Tibial nerve (tissue), 4 donors: ENCODE data around the gene LRBA. TPM values are rescaled to one million over a fixed set of nuclear protein-coding genes. Genes with fewer than 3 reads are reported as not detected.

Experiments used
- DNase-seq, 2 donors: peaks; one replicate each; pipeline ENCODE4 v3.0.0-alpha.2; 2019; ENCODE audit warnings: low spot score in 2 of 2
- H3K27ac ChIP-seq, 4 donors: fragments of 200-600 bp; sonication (generic) in 3 of 4; one replicate each; pipeline ENCODE4 v1.5.1; 2017 to 2019; ENCODE audit warnings: mild to moderate bottlenecking in 1 of 4
- H3K27me3 ChIP-seq, 2 donors: fragments of 200-600 bp; sonication (generic) in 1 of 2; one replicate each; pipeline versions ENCODE4 v1.5.1 to v1.6.0; 2017 to 2019
- H3K36me3 ChIP-seq, 3 donors: fragments of 200-600 bp; sonication (generic); one replicate each; pipeline ENCODE4 v1.5.1; 2018 to 2019
- H3K4me1 ChIP-seq, 4 donors: fragments of 200-600 bp; sonication (generic) in 3 of 4; one replicate each; pipeline ENCODE4 v1.5.1; 2017 to 2019
- H3K4me3 ChIP-seq, 4 donors: fragments of 200-600 bp; sonication (generic) in 3 of 4; one replicate each; pipeline ENCODE4 v1.5.1; 2017 to 2019; ENCODE audit warnings: mild to moderate bottlenecking in 1 of 4, moderate library complexity in 1 of 4
- H3K9me3 ChIP-seq, 4 donors: fragments of 200-600 bp; sonication (generic) in 3 of 4; one replicate each; pipeline ENCODE4 v1.5.1; 2017 to 2019
- EP300 ChIP-seq, 2 donors: sonication (generic); formaldehyde crosslinking; IDR thresholded peaks; one replicate each; pipeline ENCODE4 v1.6.1; 2017; ENCODE audit warnings: antibody characterized with exemption in 2 of 2, mild to moderate bottlenecking in 1 of 2
- POLR2A ChIP-seq, 2 donors: fragments of 450-650 bp; IDR thresholded peaks; one replicate each; pipeline ENCODE4 v1.6.1; 2017; ENCODE audit warnings: antibody characterized with exemption in 2 of 2, mild to moderate bottlenecking in 2 of 2, moderate library complexity in 2 of 2
- WGBS, 2 donors: methylation state at CpG; one replicate each; pipeline ENCODE4 v1.1.5; 2018; 5-methylcytosine and 5-hydroxymethylcytosine counted together
- total RNA-seq, 4 donors: library from RNA; depleted of rRNA; stranded (reverse); fragments of >200 nt; gene quantifications; one replicate each; pipeline ENCODE4 v1.1.0, GENCODE V29; 2016
- TF ChIP-seq, protein P1 (sequence below), 5 experiments: fragments of 200-600 bp in 3 of 5; fragments of 450-650 bp in 2 of 5; sonication (generic) in 3 of 5; IDR thresholded peaks; one replicate each; pipeline ENCODE4 v1.5.1; 2016 to 2019; ENCODE audit warnings: antibody characterized with exemption in 5 of 5, mild to moderate bottlenecking in 3 of 5, moderate library complexity in 2 of 5

The LRBA gene
- total RNA-seq, 4 donors from 2014 or later = 35.4 to 43.1 (median 38.0) TPM

DNA sequence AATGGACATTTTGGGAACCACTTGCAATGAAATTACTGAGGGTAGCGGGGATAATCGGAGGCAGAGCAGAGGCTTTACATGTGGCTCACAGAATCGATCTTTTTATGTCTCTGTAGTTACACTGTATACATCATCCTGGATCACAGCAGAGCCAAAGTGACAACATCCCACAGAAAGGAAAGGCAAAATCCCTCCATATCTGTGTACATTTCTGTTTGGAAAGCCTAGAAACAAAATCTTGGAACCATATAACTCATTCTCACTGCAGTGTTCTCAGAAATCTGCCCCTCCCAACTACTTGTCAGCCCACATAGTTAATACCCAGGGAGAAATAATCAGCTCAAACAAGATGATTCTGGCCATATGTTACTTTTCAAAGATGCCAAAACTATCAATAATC lies 725.2 kb downstream of the LRBA start:
- Histone ChIP-seq H3K4me3 (no peak overlapping the region), H3K9me3 (no peaks in the 10 kb centered on the region), H3K27me3 (no peaks in the 10 kb centered on the region), H3K36me3 (no peaks in the 10 kb centered on the region), H3K27ac (no peak overlapping the region), H3K4me1 (no peaks in the 10 kb centered on the region)
- TF ChIP-seq EP300 (IDR thresholded peaks at IDR 0.05) (no peak), POLR2A (IDR thresholded peaks at IDR 0.05) (no peak)
- TF ChIP-seq, protein P1, sequence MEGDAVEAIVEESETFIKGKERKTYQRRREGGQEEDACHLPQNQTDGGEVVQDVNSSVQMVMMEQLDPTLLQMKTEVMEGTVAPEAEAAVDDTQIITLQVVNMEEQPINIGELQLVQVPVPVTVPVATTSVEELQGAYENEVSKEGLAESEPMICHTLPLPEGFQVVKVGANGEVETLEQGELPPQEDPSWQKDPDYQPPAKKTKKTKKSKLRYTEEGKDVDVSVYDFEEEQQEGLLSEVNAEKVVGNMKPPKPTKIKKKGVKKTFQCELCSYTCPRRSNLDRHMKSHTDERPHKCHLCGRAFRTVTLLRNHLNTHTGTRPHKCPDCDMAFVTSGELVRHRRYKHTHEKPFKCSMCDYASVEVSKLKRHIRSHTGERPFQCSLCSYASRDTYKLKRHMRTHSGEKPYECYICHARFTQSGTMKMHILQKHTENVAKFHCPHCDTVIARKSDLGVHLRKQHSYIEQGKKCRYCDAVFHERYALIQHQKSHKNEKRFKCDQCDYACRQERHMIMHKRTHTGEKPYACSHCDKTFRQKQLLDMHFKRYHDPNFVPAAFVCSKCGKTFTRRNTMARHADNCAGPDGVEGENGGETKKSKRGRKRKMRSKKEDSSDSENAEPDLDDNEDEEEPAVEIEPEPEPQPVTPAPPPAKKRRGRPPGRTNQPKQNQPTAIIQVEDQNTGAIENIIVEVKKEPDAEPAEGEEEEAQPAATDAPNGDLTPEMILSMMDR (IDR thresholded peaks at IDR 0.05) = no peak
- 79 to 84% methylated on average over 3 of the region's 3 CpGs for WGBS, 2 donors
- no peak for DNase-seq

DNA sequence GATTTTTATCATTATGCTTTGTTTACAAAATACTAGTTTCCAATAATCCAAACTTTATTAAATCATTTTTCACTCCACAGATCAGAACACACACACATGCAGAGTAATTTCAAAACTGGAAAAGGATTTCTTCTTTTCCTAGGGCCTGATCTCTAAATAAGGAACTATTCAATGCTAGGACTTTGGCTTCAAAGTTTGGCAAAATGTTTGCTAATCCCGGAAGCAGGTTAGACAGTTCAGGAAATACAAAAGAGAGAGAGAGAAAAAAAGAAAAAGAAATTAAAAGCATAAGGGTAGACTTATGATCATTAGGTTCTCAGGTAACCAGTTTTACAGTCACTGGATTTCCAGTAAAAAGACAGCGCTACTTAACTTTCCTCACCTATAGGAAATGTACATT lies 725.9 kb downstream of the LRBA start:
- Histone ChIP-seq H3K27me3 (no peaks in the 10 kb centered on the region), H3K4me1 (no peaks in the 10 kb centered on the region), H3K27ac (no peak overlapping the region), H3K9me3 (no peaks in the 10 kb centered on the region), H3K4me3 (no peak overlapping the region), H3K36me3 (no peaks in the 10 kb centered on the region)
- TF ChIP-seq POLR2A (IDR thresholded peaks at IDR 0.05) = no peak
- no peak for TF ChIP-seq EP300 (IDR thresholded peaks at IDR 0.05)
- TF ChIP-seq, protein P1 (IDR thresholded peaks at IDR 0.05) = no peak
- WGBS, 2 donors = 79 to 83% methylated on average over 2 of the region's 2 CpGs
- DNase-seq = no peak

DNA sequence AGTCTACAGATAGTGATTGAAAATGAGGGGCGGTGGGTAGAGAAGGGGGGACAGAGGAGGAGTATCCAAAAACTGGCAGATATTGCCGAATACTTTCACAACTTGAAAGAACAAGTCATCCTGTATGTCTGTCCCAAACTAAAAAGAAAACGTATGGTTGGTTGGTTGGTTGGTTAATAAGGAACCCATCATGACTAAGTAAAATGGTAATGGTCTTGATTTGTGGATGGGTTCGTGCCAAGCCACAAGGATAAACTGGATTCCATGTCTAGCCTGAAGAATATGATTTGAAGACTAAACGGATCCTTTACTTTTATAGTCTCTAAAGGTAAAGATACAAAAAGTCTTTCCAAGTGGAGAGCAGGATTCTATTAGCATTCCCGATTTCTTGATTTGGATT lies 728.4 kb downstream of the LRBA start:
- Histone ChIP-seq H3K4me3 (no peak overlapping the region), H3K36me3 (peaks cover 0 to 14% (median 5%) of the 10 kb centered on the region in 3 donors), H3K9me3 (no peaks in the 10 kb centered on the region), H3K27ac (no peak overlapping the region), H3K4me1 (no peaks in the 10 kb centered on the region), H3K27me3 (no peaks in the 10 kb centered on the region)
- DNase-seq = no peak
- 76 to 94% methylated on average over 6 of the region's 6 CpGs for WGBS, 2 donors
- TF ChIP-seq POLR2A (IDR thresholded peaks at IDR 0.05) (no peak), EP300 (IDR thresholded peaks at IDR 0.05) (no peak)
- TF ChIP-seq, protein P1 (IDR thresholded peaks at IDR 0.05) = no peak

DNA sequence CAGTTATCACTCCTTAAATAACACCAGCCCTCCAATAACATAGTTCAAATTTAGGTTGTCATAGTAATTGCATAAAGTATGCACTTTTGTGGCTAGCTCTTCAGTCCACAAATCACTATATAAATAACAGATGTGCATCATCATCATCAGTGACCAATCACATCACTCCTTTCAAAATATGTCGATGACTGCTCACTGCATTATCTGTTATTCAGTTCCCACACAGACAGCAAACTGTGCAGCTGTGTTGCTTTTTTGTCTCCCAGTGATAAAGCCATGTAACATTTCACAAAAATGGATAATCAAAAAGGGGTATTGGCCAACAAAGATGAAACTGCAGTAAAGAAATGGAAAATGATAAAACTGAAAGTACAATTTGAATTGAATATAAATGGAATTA lies 731.4 kb downstream of the LRBA start:
- H3K27me3 ChIP-seq = no peaks in the 10 kb centered on the region
- no peak overlapping the region for H3K27ac ChIP-seq
- H3K9me3 ChIP-seq = no peaks in the 10 kb centered on the region
- no peak overlapping the region for H3K4me3 ChIP-seq
- no peaks in the 10 kb centered on the region for H3K4me1 ChIP-seq
- 65 to 72% methylated on average over 1 of the region's 1 CpG for WGBS, 2 donors
- TF ChIP-seq, protein P1 (IDR thresholded peaks at IDR 0.05) = no peak
- no peak for TF ChIP-seq EP300 (IDR thresholded peaks at IDR 0.05)
- no peak for TF ChIP-seq POLR2A (IDR thresholded peaks at IDR 0.05)
- H3K36me3 ChIP-seq = peaks cover 0 to 34% (median 5%) of the 10 kb centered on the region in 3 donors
- no peak for DNase-seq

DNA sequence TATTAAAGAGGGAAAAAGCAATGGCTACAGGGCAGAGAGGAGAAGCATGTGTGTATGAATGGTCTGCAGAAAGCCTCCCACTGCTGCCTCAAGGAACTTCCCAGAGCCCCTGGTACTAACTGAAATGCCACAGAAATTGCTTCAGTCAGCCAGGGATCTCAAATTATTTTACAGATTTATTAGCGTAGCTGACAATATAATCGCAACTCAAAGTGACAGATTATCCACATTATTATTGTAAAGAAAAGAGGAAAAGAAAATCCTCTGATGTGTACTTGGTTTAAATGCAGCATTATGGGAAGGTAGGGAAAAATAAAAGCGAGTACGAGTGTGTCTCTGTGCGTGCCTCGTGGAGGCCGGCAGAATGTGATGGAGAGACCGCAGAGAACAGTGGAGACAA lies 734.1 kb downstream of the LRBA start:
- TF ChIP-seq, protein P1 (IDR thresholded peaks at IDR 0.05) = no peak
- no peak for TF ChIP-seq POLR2A (IDR thresholded peaks at IDR 0.05)
- no peak for TF ChIP-seq EP300 (IDR thresholded peaks at IDR 0.05)
- peaks cover 5 to 61% (median 10%) of the 10 kb centered on the region in 3 donors for H3K36me3 ChIP-seq
- 94 to 96% methylated on average over 8 of the region's 8 CpGs for WGBS, 2 donors

More for the DNA sequence above, 734.1 kb downstream of the LRBA start:
- Histone ChIP-seq H3K27me3 (no peaks in the 10 kb centered on the region), H3K27ac (no peak overlapping the region), H3K4me1 (no peaks in the 10 kb centered on the region), H3K9me3 (peaks cover 0 to 19% (median 1%) of the 10 kb centered on the region in 4 donors), H3K4me3 (no peak overlapping the region)
- DNase-seq = no peak
